H9 (cell line): ENCODE measurements around the gene CHST13. TPM values are rescaled to one million over a fixed set of nuclear protein-coding genes. Genes with fewer than 3 reads are reported as not detected.

ENCODE experiments used
- DNase-seq: peaks from one replicate; pipeline ENCODE4 v3.0.0-alpha.2; 2017
- H2AFZ ChIP-seq: one replicate; pipeline ENCODE4 v1.6.1; 2013; ENCODE audit warnings: mild to moderate bottlenecking, low read length, control low read depth, moderate library complexity
- H2AK5ac ChIP-seq: 2 replicates; pipeline ENCODE4 v1.6.1; 2013; ENCODE audit warnings: low read length, control low read depth, mixed read lengths; ENCODE audit not compliant: insufficient read length
- H2BK120ac ChIP-seq: one replicate; pipeline ENCODE4 v1.6.1; 2013; ENCODE audit warnings: low read depth, mild to moderate bottlenecking, low read length, control low read depth, inconsistent platforms; ENCODE audit not compliant: poor library complexity, severe bottlenecking
- H2BK12ac ChIP-seq: 2 replicates; pipeline ENCODE4 v1.6.1; 2013; ENCODE audit warnings: low read length, control low read depth, mixed read lengths, low read depth; ENCODE audit not compliant: insufficient read length
- H2BK15ac ChIP-seq: 2 replicates; pipeline ENCODE4 v1.6.1; 2013; ENCODE audit warnings: low read depth, low read length, control low read depth
- H2BK20ac ChIP-seq: one replicate; pipeline ENCODE4 v1.6.1; 2013; ENCODE audit warnings: low read depth, mild to moderate bottlenecking, low read length, control low read depth, inconsistent platforms; ENCODE audit not compliant: poor library complexity, severe bottlenecking
- H2BK5ac ChIP-seq: 2 replicates; pipeline ENCODE4 v1.6.1; 2013; ENCODE audit warnings: low read length, control low read depth, mixed read lengths; ENCODE audit not compliant: insufficient read length
- H3K14ac ChIP-seq: 2 replicates; pipeline ENCODE4 v1.6.1; 2013; ENCODE audit warnings: low read length, control low read depth; ENCODE audit not compliant: insufficient read depth
- H3K18ac ChIP-seq: 2 replicates; pipeline ENCODE4 v1.6.1; 2013; ENCODE audit warnings: low read depth, mild to moderate bottlenecking, mixed read lengths, low read length, control low read depth; ENCODE audit not compliant: insufficient read length
- H3K23ac ChIP-seq: 2 replicates; pipeline ENCODE4 v1.6.1; 2013; ENCODE audit warnings: low read length, control low read depth, mixed read lengths, low read depth; ENCODE audit not compliant: insufficient read length
- H3K23me2 ChIP-seq: 2 replicates; pipeline ENCODE4 v1.6.1; 2013; ENCODE audit warnings: low read depth, mild to moderate bottlenecking, mixed read lengths, low read length, control low read depth; ENCODE audit not compliant: insufficient read length, poor library complexity, severe bottlenecking
- H3K27ac ChIP-seq: 2 replicates; pipeline ENCODE4 v1.5.1; 2013; ENCODE audit warnings: low read length, control low read depth, mixed read lengths, low read depth; ENCODE audit not compliant: insufficient read length
- H3K27me3 ChIP-seq: 2 replicates; pipeline ENCODE4 v1.6.1; 2013; ENCODE audit warnings: low read length, control low read depth, inconsistent platforms; ENCODE audit not compliant: insufficient read depth
- H3K4ac ChIP-seq: 2 replicates; pipeline ENCODE4 v1.6.1; 2013; ENCODE audit warnings: low read depth, mild to moderate bottlenecking, control low read depth, inconsistent platforms, low read length, moderate library complexity
- H3K4me1 ChIP-seq: 2 replicates; pipeline ENCODE4 v1.6.1; 2013; ENCODE audit warnings: low read length, control low read depth, inconsistent platforms; ENCODE audit not compliant: insufficient read depth
- H3K4me2 ChIP-seq: 2 replicates; pipeline ENCODE4 v1.6.1; 2013; ENCODE audit warnings: low read length, control low read depth, mixed read lengths; ENCODE audit not compliant: insufficient read length, insufficient read depth
- H3K56ac ChIP-seq: 2 replicates; pipeline ENCODE4 v1.6.1; 2013; ENCODE audit warnings: low read depth, mild to moderate bottlenecking, mixed read lengths, low read length, control low read depth; ENCODE audit not compliant: insufficient read length
- H3K79me1 ChIP-seq: 2 replicates; pipeline ENCODE4 v1.6.1; 2013; ENCODE audit warnings: low read depth, mild to moderate bottlenecking, moderate library complexity, low read length, control low read depth, inconsistent platforms; ENCODE audit not compliant: insufficient read depth, poor library complexity, severe bottlenecking
- H3K79me2 ChIP-seq: 2 replicates; pipeline ENCODE4 v1.6.1; 2013; ENCODE audit warnings: low read length, control low read depth, inconsistent platforms; ENCODE audit not compliant: insufficient read depth
- H3K9ac ChIP-seq: 2 replicates; pipeline ENCODE4 v1.6.1; 2013; ENCODE audit warnings: low read length, control low read depth, mixed read lengths; ENCODE audit not compliant: insufficient read length; ENCODE audit errors: extremely low read depth
- H3K9me3 ChIP-seq: one replicate; pipeline ENCODE4 v1.6.1; 2013; ENCODE audit warnings: low read depth, low read length, inconsistent platforms; ENCODE audit not compliant: control insufficient read depth
- H3T11ph ChIP-seq: one replicate; pipeline ENCODE4 v1.6.1; 2013; ENCODE audit warnings: mild to moderate bottlenecking, low read length, control low read depth, inconsistent platforms
- H4K20me1 ChIP-seq: one replicate; pipeline ENCODE4 v1.6.1; 2013; ENCODE audit not compliant: control insufficient read depth, insufficient read length, insufficient read depth
- H4K5ac ChIP-seq: 2 replicates; pipeline ENCODE4 v1.6.1; 2013; ENCODE audit warnings: low read depth, mild to moderate bottlenecking, mixed read lengths, low read length, control low read depth; ENCODE audit not compliant: insufficient read length
- H4K8ac ChIP-seq: replicated peaks from 2 replicates; pipeline ENCODE4 v1.6.1; 2013; ENCODE audit warnings: low read length, control low read depth, mixed read lengths, low read depth; ENCODE audit not compliant: insufficient read length
- H4K91ac ChIP-seq: 2 replicates; pipeline ENCODE4 v1.6.1; 2013; ENCODE audit warnings: low read depth, mild to moderate bottlenecking, moderate library complexity, mixed read lengths, low read length, control low read depth; ENCODE audit not compliant: insufficient read length
- H3K27ac Mint-ChIP-seq, 3 experiments: 2 replicates in 2 of 3; 3 replicates in 1 of 3; pipeline ENCODE4 v1.8.0; 2020 to 2021; ENCODE audit warnings: mixed read lengths in 3 of 3, mild to moderate bottlenecking in 1 of 3, moderate library complexity in 1 of 3
- H3K27me3 Mint-ChIP-seq: 2 replicates; pipeline ENCODE4 v1.8.0; 2021; ENCODE audit warnings: low read depth, mild to moderate bottlenecking, moderate library complexity, mixed read lengths
- H3K36me3 Mint-ChIP-seq, 3 experiments: 2 replicates in 2 of 3; 3 replicates in 1 of 3; pipeline ENCODE4 v1.8.0; 2020 to 2021; ENCODE audit warnings: low read depth in 3 of 3, mixed read lengths in 3 of 3; ENCODE audit not compliant: insufficient read depth in 1 of 3
- H3K4me1 Mint-ChIP-seq, 2 experiments: 2 replicates each; pipeline ENCODE4 v1.8.0; 2020; ENCODE audit warnings: mixed read lengths in 2 of 2
- H3K4me3 Mint-ChIP-seq, 2 experiments: 2 replicates in 1 of 2; 3 replicates in 1 of 2; pipeline ENCODE4 v1.8.0; 2020 to 2021; ENCODE audit warnings: mild to moderate bottlenecking in 2 of 2, mixed read lengths in 2 of 2, moderate library complexity in 1 of 2
- H3K9me3 Mint-ChIP-seq, 2 experiments: 2 replicates in 1 of 2; 3 replicates in 1 of 2; pipeline ENCODE4 v1.8.0; 2020; ENCODE audit warnings: mild to moderate bottlenecking in 2 of 2, mixed read lengths in 2 of 2, moderate library complexity in 1 of 2
- WGBS: extraction: QIAGEN DNeasy Blood & Tissue Kit; methylation state at CpG from one replicate; pipeline ENCODE4 v1.1.7; 2013; ENCODE audit warnings: missing lambda C conversion rate, low lambda C conversion rate, mixed read lengths; ENCODE audit not compliant: insufficient read length; ENCODE audit errors: extremely low coverage; 5-methylcytosine and 5-hydroxymethylcytosine counted together
- total RNA-seq: library from RNA; stranded (reverse); gene quantifications from 2 replicates; pipeline ENCODE4 v1.2.1, GENCODE V29; 2021
- TF ChIP-seq, protein P1 (sequence below): fragments of 200-600 bp; sonication (generic); conservative IDR thresholded peaks from 3 replicates; pipeline ENCODE4 v1.8.0; 2021; ENCODE audit warnings: antibody characterized with exemption, mild to moderate bottlenecking

Gene CHST13
- total RNA-seq, 1 experiment from 2014 or later: 0.85 TPM

DNA sequence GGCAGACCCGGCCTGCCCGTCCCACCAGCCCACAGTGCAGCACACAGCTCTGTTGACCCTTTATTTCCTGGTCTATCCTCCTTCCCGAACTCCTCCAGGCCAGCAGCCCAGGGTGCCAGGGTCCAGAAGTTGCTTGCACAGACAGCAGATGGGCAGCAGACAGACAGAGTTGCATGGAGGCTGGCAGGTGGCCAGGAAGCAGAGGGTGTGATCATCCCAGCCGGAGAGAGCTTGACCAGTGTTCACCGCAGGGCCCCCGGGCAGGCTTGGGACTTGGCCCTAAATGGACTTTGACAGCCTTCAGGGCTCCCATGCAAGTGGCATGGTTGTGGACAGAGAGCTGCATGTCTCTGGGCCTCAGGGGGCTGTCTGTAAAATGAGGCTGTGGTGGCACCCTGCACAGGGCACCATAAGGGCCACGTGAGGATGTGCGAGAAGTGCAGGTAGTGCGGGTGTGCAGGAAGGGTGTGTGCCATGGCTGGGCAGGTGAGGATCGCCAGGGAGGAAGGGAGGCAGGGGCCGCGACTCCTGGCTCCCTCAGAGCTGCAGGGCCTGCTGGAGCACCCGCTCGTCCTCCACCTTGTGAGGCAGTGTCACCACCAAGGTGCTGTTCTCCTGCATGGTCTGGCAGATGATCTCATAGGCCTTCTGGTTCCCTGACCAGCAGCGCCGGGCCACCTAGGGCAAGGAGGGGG, 42.0 kb upstream of the CHST13 start:
- Histone ChIP-seq H3K79me2 (no peaks in the 10 kb centered on the region), H3K56ac (no peak overlapping the region), H4K5ac (no peak overlapping the region), H4K8ac (no peak overlapping the region), H2BK12ac (no peak overlapping the region), H3K23ac (no peak overlapping the region), H2BK5ac (no peak overlapping the region), H3K27ac (no peak overlapping the region), H2BK120ac (no peak overlapping the region), H3K4me2 (no peak overlapping the region), H3T11ph (no peak overlapping the region), H3K9ac (no peak overlapping the region), H3K23me2 (no peaks in the 10 kb centered on the region), H2AFZ (no peak overlapping the region), H3K79me1 (no peaks in the 10 kb centered on the region), H3K18ac (no peak overlapping the region), H3K4me1 (peaks cover 10% of the 10 kb centered on the region; the same call in 1 of the 2 replicates), H3K14ac (no peak overlapping the region), H3K9me3 (no peaks in the 10 kb centered on the region), H3K27me3 (no peaks in the 10 kb centered on the region), H2BK15ac (no peak overlapping the region), H4K20me1 (no peaks in the 10 kb centered on the region), H3K4ac (no peak overlapping the region), H2BK20ac (no peak overlapping the region), H4K91ac (no peak overlapping the region), H2AK5ac (no peak overlapping the region)
- DNase-seq: no peak
- H3K27me3 Mint-ChIP-seq: peaks cover 5% of the 10 kb centered on the region
- H3K9me3 Mint-ChIP-seq: no peaks in the 10 kb centered on the region; a peak in 2 of 5 replicates
- peak overlapping the region in 1 of 3 experiments; percentile 70; a peak in 1 of 7 replicates for H3K27ac Mint-ChIP-seq
- WGBS: no CpG with 5 or more reads among the region's 16 CpGs
- no peak overlapping the region for H3K4me3 Mint-ChIP-seq
- H3K36me3 Mint-ChIP-seq: no peaks in the 10 kb centered on the region
- H3K4me1 Mint-ChIP-seq: peaks cover 32 to 39% of the 10 kb centered on the region in 2 experiments
- TF ChIP-seq, protein P1, sequence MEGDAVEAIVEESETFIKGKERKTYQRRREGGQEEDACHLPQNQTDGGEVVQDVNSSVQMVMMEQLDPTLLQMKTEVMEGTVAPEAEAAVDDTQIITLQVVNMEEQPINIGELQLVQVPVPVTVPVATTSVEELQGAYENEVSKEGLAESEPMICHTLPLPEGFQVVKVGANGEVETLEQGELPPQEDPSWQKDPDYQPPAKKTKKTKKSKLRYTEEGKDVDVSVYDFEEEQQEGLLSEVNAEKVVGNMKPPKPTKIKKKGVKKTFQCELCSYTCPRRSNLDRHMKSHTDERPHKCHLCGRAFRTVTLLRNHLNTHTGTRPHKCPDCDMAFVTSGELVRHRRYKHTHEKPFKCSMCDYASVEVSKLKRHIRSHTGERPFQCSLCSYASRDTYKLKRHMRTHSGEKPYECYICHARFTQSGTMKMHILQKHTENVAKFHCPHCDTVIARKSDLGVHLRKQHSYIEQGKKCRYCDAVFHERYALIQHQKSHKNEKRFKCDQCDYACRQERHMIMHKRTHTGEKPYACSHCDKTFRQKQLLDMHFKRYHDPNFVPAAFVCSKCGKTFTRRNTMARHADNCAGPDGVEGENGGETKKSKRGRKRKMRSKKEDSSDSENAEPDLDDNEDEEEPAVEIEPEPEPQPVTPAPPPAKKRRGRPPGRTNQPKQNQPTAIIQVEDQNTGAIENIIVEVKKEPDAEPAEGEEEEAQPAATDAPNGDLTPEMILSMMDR: no peak
